LoVo (cell line): ENCODE measurements around the gene ANKRD34C.
A peak's percentile ranks its signal among the peaks of the same experiment; 100 is the strongest.
"Not testable (repeated sequence)": the region's sequence is repeated elsewhere in the genome, so short reads cannot be mapped to it uniquely, and the experiment has no call there.

Experiments used
- DNase-seq: peaks from one replicate; pipeline ENCODE4 v3.0.0-alpha.2; 2016; ENCODE audit warnings: low spot score

The ANKRD34C gene

DNA sequence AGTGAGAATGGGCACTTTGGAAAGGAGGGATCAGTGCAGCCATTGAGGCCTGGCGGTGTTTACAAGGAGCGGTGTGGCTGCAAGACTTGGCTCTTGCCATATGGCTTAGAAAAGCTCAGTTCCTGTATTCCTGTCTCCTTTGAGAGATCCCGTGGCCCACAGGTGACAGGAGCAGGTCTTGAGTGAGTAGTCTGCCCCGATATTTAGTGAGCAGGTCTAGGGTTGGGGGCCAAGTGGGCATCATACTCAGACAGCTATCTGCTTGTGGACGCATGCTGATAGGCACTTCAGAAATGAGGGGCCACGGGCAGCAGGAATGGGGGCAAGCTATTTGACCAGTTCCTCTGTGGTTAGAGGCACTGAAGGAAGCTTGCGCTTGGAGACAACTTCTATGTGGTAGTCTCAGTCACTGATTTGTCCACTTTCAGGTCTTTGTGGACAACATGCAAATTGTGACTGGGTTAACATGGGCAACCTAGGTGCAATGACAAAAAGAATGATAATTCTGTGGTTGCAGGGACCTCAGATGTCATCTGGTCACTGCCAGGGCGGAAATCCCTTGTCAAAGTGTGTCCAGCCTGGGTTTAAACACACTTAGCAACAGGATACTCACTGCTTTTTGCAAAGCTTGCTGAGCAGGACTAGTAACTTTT, 29.5 kb downstream of the ANKRD34C start:
- DNase-seq = no peak

- DNase-seq = no peak
Measured at GRCh38 chr15:79314186-79314585, 31.7 kb downstream of the ANKRD34C start.

DNA sequence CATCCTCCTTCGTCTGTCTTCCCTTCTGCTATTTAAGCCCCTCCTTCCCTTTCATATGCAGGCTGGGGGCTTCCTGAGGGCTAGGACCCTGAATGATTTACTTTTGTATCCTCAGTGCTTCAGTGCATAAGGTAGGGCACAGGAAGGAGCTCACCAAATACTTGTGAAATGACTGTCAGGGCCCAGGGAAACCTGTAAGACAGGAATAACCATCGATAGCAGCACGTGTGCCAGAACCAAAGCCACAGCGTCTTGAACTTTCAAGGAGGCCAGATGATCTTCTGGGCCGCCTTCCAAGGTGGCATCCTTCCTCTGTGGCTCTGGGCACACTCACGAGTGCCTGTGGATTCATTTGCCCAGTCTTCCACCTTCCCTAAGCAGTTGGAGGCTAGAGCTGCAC, 32.3 kb downstream of the ANKRD34C start:
- no peak for DNase-seq

GRCh38 chr15:79315623-79316328, 33.3 kb downstream of the ANKRD34C start:
- no peak for DNase-seq

DNA sequence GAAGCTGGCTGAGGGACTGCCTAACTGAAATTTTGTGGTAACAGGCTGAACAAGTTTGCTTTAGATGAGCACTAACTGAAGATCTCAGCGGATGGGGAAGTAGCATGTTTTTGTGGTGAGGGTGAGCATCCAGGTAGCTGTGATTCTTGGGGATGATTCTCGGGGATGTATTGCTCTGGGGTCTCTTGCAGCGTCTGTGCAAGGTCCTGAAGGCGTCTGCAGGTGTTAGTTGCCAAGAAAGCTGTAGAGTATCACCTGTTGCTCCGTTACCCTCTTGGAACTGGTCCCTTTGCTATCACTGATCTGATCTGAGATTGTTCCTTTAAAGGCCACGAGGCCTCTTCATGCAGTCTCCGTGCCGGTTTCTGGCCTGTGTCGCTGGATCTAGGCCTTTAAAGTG, 34.3 kb downstream of the ANKRD34C start:
- no peak for DNase-seq

- DNase-seq = not testable (repeated sequence)
Measured at GRCh38 chr15:79319973-79320372, 37.5 kb downstream of the ANKRD34C start.

GRCh38 chr15:79321876-79322275, 39.4 kb downstream of the ANKRD34C start:
- DNase-seq = no peak

- no peak for DNase-seq
Measured at GRCh38 chr15:79322306-79322705, 39.8 kb downstream of the ANKRD34C start.

- DNase-seq = no peak
Measured at GRCh38 chr15:79322945-79323344, 40.4 kb downstream of the ANKRD34C start.

DNA sequence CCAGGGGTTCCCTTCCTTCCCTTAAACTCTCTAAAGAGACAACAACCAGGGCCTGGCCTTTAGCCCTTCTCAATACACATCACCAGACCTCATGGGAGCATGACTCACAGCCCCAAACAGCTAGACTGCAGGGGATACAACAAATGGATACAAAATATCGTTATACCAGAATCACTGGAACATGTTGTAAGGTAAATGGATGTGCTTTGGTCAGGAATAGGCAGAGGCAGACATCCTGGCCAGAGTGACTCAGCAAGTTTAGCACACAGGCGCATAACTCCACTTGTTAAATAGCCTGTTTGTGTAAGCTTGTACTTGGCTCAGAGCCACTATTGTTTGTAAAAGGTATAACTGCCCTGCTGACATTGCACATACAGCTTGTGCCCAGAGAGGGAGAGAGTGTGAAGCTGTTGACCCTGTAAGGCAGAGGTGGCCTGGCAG, 46.7 kb downstream of the ANKRD34C start:
- DNase-seq = peak; percentile 15
